IMR-90 (cell line): ENCODE results near the gene KRTAP3-1. TPM values are rescaled to one million over a fixed set of nuclear protein-coding genes. Genes with fewer than 3 reads are reported as not detected.

Source experiments
- ATAC-seq: fragments of 200-7000 bp; cut with Tn5 transposase; 2 replicates; pipeline ENCODE4 v1.9.1; 2020; ENCODE audit warnings: low read depth, mild to moderate bottlenecking, moderate library complexity
- BruUV-seq: library from RNA; stranded (reverse); fragments of 400-500 nt; replicated peaks from 2 replicates; lab custom pipeline; 2021; lab: Mats Ljungman, UMichigan
- CTCF ChIA-PET: fragments of 300-600 bp; formaldehyde crosslinking; extraction: SDS; loops from one replicate; lab custom pipeline; 2021; ENCODE audit warnings: antibody characterized with exemption; lab: Yijun Ruan, JAX
- POLR2A ChIA-PET: fragments of 300-600 bp; sonication (Branson Sonifier 250); formaldehyde crosslinking; loops from one replicate; lab custom pipeline; 2022; ENCODE audit warnings: antibody characterized with exemption; ENCODE audit not compliant: unreplicated experiment; lab: Charles Lee
- DNase-seq: peaks from one replicate; pipeline ENCODE4 v3.0.0; 2013
- H2AFZ ChIP-seq: replicated peaks from 2 replicates; pipeline ENCODE3; 2013; ENCODE audit warnings: low read length, mild to moderate bottlenecking; ENCODE audit not compliant: poor library complexity
- H2AK5ac ChIP-seq: 2 replicates; pipeline ENCODE4 v1.6.1; 2013; ENCODE audit warnings: low read depth, low read length, inconsistent platforms
- H2AK9ac ChIP-seq: replicated peaks from 2 replicates; pipeline ENCODE3; 2013; ENCODE audit warnings: mild to moderate bottlenecking, low read depth, low read length, moderate library complexity; ENCODE audit not compliant: poor library complexity
- H2BK120ac ChIP-seq: 2 replicates; pipeline ENCODE4 v1.6.1; 2013; ENCODE audit warnings: low read depth, low read length, inconsistent platforms
- H2BK15ac ChIP-seq: 3 replicates; pipeline ENCODE4 v1.6.1; 2013; ENCODE audit warnings: low read depth, low read length, inconsistent platforms
- H2BK20ac ChIP-seq: 2 replicates; pipeline ENCODE4 v1.6.1; 2013; ENCODE audit warnings: low read depth, mild to moderate bottlenecking, inconsistent platforms, low read length, moderate library complexity
- H2BK5ac ChIP-seq: 2 replicates; pipeline ENCODE4 v1.6.1; 2013; ENCODE audit warnings: mild to moderate bottlenecking, low read depth, low read length, inconsistent platforms; ENCODE audit not compliant: poor library complexity, severe bottlenecking
- H3K14ac ChIP-seq: replicated peaks from 2 replicates; pipeline ENCODE4 v1.6.1; 2013; ENCODE audit warnings: low read depth, low read length, inconsistent platforms
- H3K18ac ChIP-seq: 2 replicates; pipeline ENCODE4 v1.6.1; 2013; ENCODE audit warnings: low read depth, low read length, control low read depth
- H3K23ac ChIP-seq: 2 replicates; pipeline ENCODE4 v1.6.1; 2013; ENCODE audit warnings: low read depth, low read length, inconsistent platforms
- H3K27ac ChIP-seq: 2 replicates; pipeline ENCODE4 v1.5.1; 2013; ENCODE audit warnings: mild to moderate bottlenecking, control low read depth, low read length; ENCODE audit not compliant: insufficient read depth
- H3K27me3 ChIP-seq: 2 replicates; pipeline ENCODE4 v1.6.1; 2013; ENCODE audit warnings: low read length; ENCODE audit not compliant: control insufficient read depth, insufficient read depth
- H3K36me3 ChIP-seq: 2 replicates; pipeline ENCODE4 v1.6.1; 2013; ENCODE audit warnings: low read length, mixed read lengths; ENCODE audit not compliant: control insufficient read depth, insufficient read depth
- H3K4ac ChIP-seq: 2 replicates; pipeline ENCODE4 v1.6.1; 2013; ENCODE audit warnings: low read depth, low read length, inconsistent platforms
- H3K4me1 ChIP-seq: 2 replicates; pipeline ENCODE4 v1.6.1; 2013; ENCODE audit warnings: low read length, mixed read lengths; ENCODE audit not compliant: control insufficient read depth, insufficient read depth
- H3K4me2 ChIP-seq: 2 replicates; pipeline ENCODE4 v1.6.1; 2013; ENCODE audit warnings: low read depth, mild to moderate bottlenecking, control low read depth, low read length, moderate library complexity
- H3K4me3 ChIP-seq: 2 replicates; pipeline ENCODE4 v1.5.1; 2013; ENCODE audit warnings: low read depth, mild to moderate bottlenecking, control low read depth, low read length, moderate library complexity; ENCODE audit not compliant: insufficient read depth
- H3K56ac ChIP-seq: 2 replicates; pipeline ENCODE4 v1.6.1; 2013; ENCODE audit warnings: low read length, inconsistent platforms; ENCODE audit not compliant: insufficient read depth; ENCODE audit errors: extremely low read depth
- H3K79me1 ChIP-seq, 2 experiments: 2 replicates each; pipeline ENCODE4 v1.6.1; 2013; ENCODE audit warnings: low read length in 2 of 2, inconsistent platforms in 1 of 2, low read depth in 1 of 2
- H3K9ac ChIP-seq: 2 replicates; pipeline ENCODE4 v1.6.1; 2013; ENCODE audit warnings: low read depth, low read length, control low read depth
- H3K9me1 ChIP-seq: 2 replicates; pipeline ENCODE4 v1.6.1; 2013; ENCODE audit warnings: low read length, inconsistent platforms; ENCODE audit not compliant: insufficient read depth
- H3K9me3 ChIP-seq: 2 replicates; pipeline ENCODE4 v1.6.1; 2013; ENCODE audit warnings: low read length; ENCODE audit not compliant: control insufficient read depth, insufficient read depth
- H4K20me1 ChIP-seq: 2 replicates; pipeline ENCODE4 v1.6.1; 2013; ENCODE audit warnings: low read length, inconsistent platforms; ENCODE audit not compliant: insufficient read depth
- H4K5ac ChIP-seq: 2 replicates; pipeline ENCODE4 v1.6.1; 2013; ENCODE audit warnings: mild to moderate bottlenecking, low read depth, low read length, control low read depth
- H4K8ac ChIP-seq, 2 experiments: 2 replicates each; pipeline ENCODE4 v1.6.1; 2013; ENCODE audit warnings: low read depth in 2 of 2, low read length in 2 of 2, control low read depth in 1 of 2, inconsistent platforms in 1 of 2
- H4K91ac ChIP-seq: 2 replicates; pipeline ENCODE4 v1.6.1; 2013; ENCODE audit warnings: low read depth, low read length, inconsistent platforms; ENCODE audit not compliant: insufficient read depth
- BHLHE40 ChIP-seq: fragments of 150-350 bp; IDR thresholded peaks from 2 replicates; pipeline ENCODE4 v1.6.1; 2016; ENCODE audit warnings: mild to moderate bottlenecking, low read depth, low read length
- CEBPB ChIP-seq: IDR thresholded peaks from 2 replicates; pipeline ENCODE4 v1.6.1; 2012; ENCODE audit warnings: low read depth, low read length, improper control_type of control experiment
- CHD1 ChIP-seq: IDR thresholded peaks from 2 replicates; pipeline ENCODE4 v1.6.1; 2012; ENCODE audit warnings: low read depth, low read length, improper control_type of control experiment
- FOS ChIP-seq: fragments of 150-350 bp; IDR thresholded peaks from 2 replicates; pipeline ENCODE4 v1.6.1; 2016; ENCODE audit warnings: low read depth, low read length
- MAFK ChIP-seq: IDR thresholded peaks from 2 replicates; pipeline ENCODE4 v1.6.1; 2012; ENCODE audit warnings: low read depth, low read length, improper control_type of control experiment
- MAZ ChIP-seq: IDR thresholded peaks from 2 replicates; pipeline ENCODE4 v1.6.1; 2012; ENCODE audit warnings: low read depth, mild to moderate bottlenecking, low read length, improper control_type of control experiment, moderate library complexity, borderline replicate concordance
- MXI1 ChIP-seq: IDR thresholded peaks from 2 replicates; pipeline ENCODE4 v1.6.1; 2012; ENCODE audit warnings: low read depth, mild to moderate bottlenecking, low read length, moderate library complexity, borderline replicate concordance
- NFE2L2 ChIP-seq: fragments of 150-350 bp; IDR thresholded peaks from 2 replicates; pipeline ENCODE4 v1.6.1; 2016; ENCODE audit warnings: low read depth, mild to moderate bottlenecking, low read length
- POLR2A ChIP-seq: IDR thresholded peaks from 2 replicates; pipeline ENCODE4 v1.6.1; 2012; ENCODE audit warnings: mild to moderate bottlenecking, low read depth, low read length
- RAD21 ChIP-seq: IDR thresholded peaks from 2 replicates; pipeline ENCODE4 v1.6.1; 2012; ENCODE audit warnings: low read length, improper control_type of control experiment
- RCOR1 ChIP-seq: IDR thresholded peaks from 2 replicates; pipeline ENCODE4 v1.6.1; 2012; ENCODE audit warnings: mild to moderate bottlenecking, low read length, improper control_type of control experiment; ENCODE audit not compliant: insufficient replicate concordance
- WGBS, 2 experiments: methylation state at CpG; one replicate each; pipeline versions ENCODE4 v1.1.5 to v1.1.7; 2013; ENCODE audit warnings: missing lambda C conversion rate in 2 of 2; ENCODE audit not compliant: insufficient read length in 1 of 2; ENCODE audit errors: extremely low coverage in 2 of 2; 5-methylcytosine and 5-hydroxymethylcytosine counted together
- dilution Hi-C: fragments of 300-500 bp; cut with HindIII; formaldehyde crosslinking; loops from one replicate; pipeline ENCODE4 v1.14.3; 2018; ENCODE audit warnings: low sequenced_read_pairs; ENCODE audit not compliant: unreplicated experiment
- in situ Hi-C: fragments of 300-500 bp; cut with MboI; formaldehyde crosslinking; loops from 3 replicates; pipeline ENCODE4 v1.14.3; 2019; ENCODE audit warnings: low sequenced_read_pairs, inconsistent platforms, mixed read lengths
- intact Hi-C: fragments of 100-400 bp; cut with micrococcal nuclease; formaldehyde crosslinking; loops from 2 replicates; pipeline ENCODE4 v1.10.0; 2022
- polyA plus RNA-seq, 3 experiments: library from polyadenylated mRNA; depleted of rRNA; stranded (reverse); fragments of >200 nt; gene quantifications; 2 replicates each; pipeline ENCODE4 v1.2.3, GENCODE V29; 2012; ENCODE audit warnings: low replicate concordance in 1 of 3
- total RNA-seq: library from RNA; depleted of rRNA; stranded (reverse); fragments of >200 nt; gene quantifications from 2 replicates; pipeline ENCODE4 v1.2.3, GENCODE V29; 2012
- TF ChIP-seq, protein P1 (sequence below): fragments of 150-350 bp; IDR thresholded peaks from 2 replicates; pipeline ENCODE4 v1.6.1; 2017; ENCODE audit warnings: mild to moderate bottlenecking, antibody characterized with exemption, low read length, low read depth
- TF ChIP-seq, protein P2 (sequence below): fragments of 150-350 bp; IDR thresholded peaks from 2 replicates; pipeline ENCODE4 v1.6.1; 2016; ENCODE audit warnings: low read depth, mild to moderate bottlenecking, low read length, moderate library complexity, borderline replicate concordance

Gene KRTAP3-1
- total and polyA plus RNA-seq, 2 of the 4 experiments (the other 2 are of a cell fraction): not detected

- H3K9me1 ChIP-seq: peaks cover 7% of the 10 kb centered on the region
- no peak overlapping the region for H2AK9ac ChIP-seq
- in situ Hi-C loops: no loop called here
- 0 out of 2 replicates have a peak overlapping the region, but pooled peaks have one; percentile 3 for H3K4ac ChIP-seq
- no peak overlapping the region for H4K91ac ChIP-seq
- H3K23ac ChIP-seq: no peak overlapping the region
- no peak overlapping the region for H3K4me3 ChIP-seq
- no peak overlapping the region for H3K27ac ChIP-seq
- POLR2A ChIA-PET: no interaction called here
- no peaks in the 10 kb centered on the region for H3K79me1 ChIP-seq
- BruUV-seq: no TSS peak
- intact Hi-C loops: no loop called here
- H3K4me2 ChIP-seq: no peak overlapping the region
- peak overlapping the region; percentile 10 to 24; a peak in 1 of 4 replicates for H4K8ac ChIP-seq
- H3K27me3 ChIP-seq: no peaks in the 10 kb centered on the region
- peak overlapping the region; percentile 14 for H2BK5ac ChIP-seq
- H3K4me1 ChIP-seq: peaks cover 9% of the 10 kb centered on the region
- H2BK15ac ChIP-seq: no peak overlapping the region; the same call in 2 of the 3 replicates
- CTCF ChIA-PET: interaction anchor here (1.3 kb wide), 1 partner anchor 44 kb away, joined by 3 read pairs; no protein-coding TSS in a partner anchor
- DNase-seq (peak; percentile 14), ATAC-seq (no peak)
- no peak for TF ChIP-seq NFE2L2
- no peak for TF ChIP-seq FOS
- TF ChIP-seq POLR2A: no peak
- TF ChIP-seq MAFK: no peak
- no peak for TF ChIP-seq BHLHE40
- no peak for TF ChIP-seq CHD1
- TF ChIP-seq, protein P1, sequence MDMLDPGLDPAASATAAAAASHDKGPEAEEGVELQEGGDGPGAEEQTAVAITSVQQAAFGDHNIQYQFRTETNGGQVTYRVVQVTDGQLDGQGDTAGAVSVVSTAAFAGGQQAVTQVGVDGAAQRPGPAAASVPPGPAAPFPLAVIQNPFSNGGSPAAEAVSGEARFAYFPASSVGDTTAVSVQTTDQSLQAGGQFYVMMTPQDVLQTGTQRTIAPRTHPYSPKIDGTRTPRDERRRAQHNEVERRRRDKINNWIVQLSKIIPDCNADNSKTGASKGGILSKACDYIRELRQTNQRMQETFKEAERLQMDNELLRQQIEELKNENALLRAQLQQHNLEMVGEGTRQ: no peak
- no peak for TF ChIP-seq CEBPB
- no peak for TF ChIP-seq MXI1
- TF ChIP-seq, protein P2, sequence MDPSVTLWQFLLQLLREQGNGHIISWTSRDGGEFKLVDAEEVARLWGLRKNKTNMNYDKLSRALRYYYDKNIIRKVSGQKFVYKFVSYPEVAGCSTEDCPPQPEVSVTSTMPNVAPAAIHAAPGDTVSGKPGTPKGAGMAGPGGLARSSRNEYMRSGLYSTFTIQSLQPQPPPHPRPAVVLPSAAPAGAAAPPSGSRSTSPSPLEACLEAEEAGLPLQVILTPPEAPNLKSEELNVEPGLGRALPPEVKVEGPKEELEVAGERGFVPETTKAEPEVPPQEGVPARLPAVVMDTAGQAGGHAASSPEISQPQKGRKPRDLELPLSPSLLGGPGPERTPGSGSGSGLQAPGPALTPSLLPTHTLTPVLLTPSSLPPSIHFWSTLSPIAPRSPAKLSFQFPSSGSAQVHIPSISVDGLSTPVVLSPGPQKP: no peak
- TF ChIP-seq MAZ: no peak
- TF ChIP-seq RCOR1: no peak
- no peak for TF ChIP-seq RAD21
- no peaks in the 10 kb centered on the region for H3K36me3 ChIP-seq
- H2BK20ac ChIP-seq: peak overlapping the region; percentile 13; the same call in 1 of the 2 replicates
- H3K14ac ChIP-seq: no peak overlapping the region; the same call in 1 of the 2 replicates
- no peak overlapping the region for H2AFZ ChIP-seq
- H3K18ac ChIP-seq: no peak overlapping the region; the same call in 1 of the 2 replicates
- no peak overlapping the region; the same call in 1 of the 2 replicates for H4K5ac ChIP-seq
- H3K9me3 ChIP-seq: no peaks in the 10 kb centered on the region; the same call in 1 of the 2 replicates
- H4K20me1 ChIP-seq: no peaks in the 10 kb centered on the region
- H2BK120ac ChIP-seq: 0 out of 2 replicates have a peak overlapping the region, but pooled peaks have one; percentile 3
- no peak overlapping the region for H3K56ac ChIP-seq
- no peak overlapping the region for H3K9ac ChIP-seq
- dilution Hi-C loops: no loop called here
- H2AK5ac ChIP-seq: no peak overlapping the region
- WGBS, 2 experiments: 100% methylated on average over 2 of the region's 3 CpGs; no CpG with 5 or more reads in 1 of the 2 experiments
These were observed 15.8 kb upstream of the KRTAP3-1 start for GRCh38 chr17:41024697-41025096.
